Esophagus muscularis mucosa (tissue), 4 donors: ENCODE data around the gene PECR. TPM values are rescaled to one million over a fixed set of nuclear protein-coding genes. Genes with fewer than 3 reads are reported as not detected.

Experiments
- DNase-seq: peaks from one replicate; pipeline ENCODE4 v3.0.0-alpha.2; 2017; ENCODE audit errors: extremely low spot score
- H3K27ac ChIP-seq, 4 donors: fragments of 200-600 bp; sonication (generic); replicated peaks in 1 of 4; 1 replicate in 3 of 4; 2 replicates in 1 of 4; pipeline ENCODE4 v1.5.1; 2016 to 2019; ENCODE audit warnings: mild to moderate bottlenecking in 1 of 4
- H3K27me3 ChIP-seq, 4 donors: fragments of 200-600 bp; sonication (generic); one replicate each; pipeline versions ENCODE4 v1.5.1 to v1.6.0; 2016 to 2019
- H3K36me3 ChIP-seq, 4 donors: fragments of 200-600 bp; sonication (generic); one replicate each; pipeline ENCODE4 v1.5.1; 2016 to 2019
- H3K4me1 ChIP-seq, 4 donors: fragments of 200-600 bp; sonication (generic); one replicate each; pipeline ENCODE4 v1.5.1; 2016 to 2019
- H3K4me3 ChIP-seq, 4 donors: fragments of 200-600 bp; sonication (generic); 1 replicate in 2 of 4; 2 replicates in 2 of 4; pipeline ENCODE4 v1.5.1; 2016 to 2019; ENCODE audit warnings: mild to moderate bottlenecking in 4 of 4, moderate library complexity in 1 of 4
- H3K9me3 ChIP-seq, 4 donors: fragments of 200-600 bp; sonication (generic); 1 replicate in 3 of 4; 2 replicates in 1 of 4; pipeline ENCODE4 v1.5.1; 2016 to 2019
- EP300 ChIP-seq: sonication (generic); formaldehyde crosslinking; IDR thresholded peaks from one replicate; pipeline ENCODE4 v1.6.1; 2017; ENCODE audit warnings: antibody characterized with exemption
- POLR2A ChIP-seq: fragments of 450-650 bp; IDR thresholded peaks from one replicate; pipeline ENCODE4 v1.6.1; 2017; ENCODE audit warnings: antibody characterized with exemption, moderate library complexity, mild to moderate bottlenecking, low read depth
- POLR2AphosphoS5 ChIP-seq, 2 donors: sonication (generic); formaldehyde crosslinking; IDR thresholded peaks; one replicate each; pipeline ENCODE4 v1.6.1; 2017; ENCODE audit warnings: antibody characterized with exemption in 2 of 2
- WGBS: methylation state at CpG from one replicate; pipeline ENCODE4 v1.1.5; 2018; 5-methylcytosine and 5-hydroxymethylcytosine counted together
- intact Hi-C: fragments of 100-400 bp; cut with DNase I; formaldehyde crosslinking; loops from one replicate; pipeline ENCODE4 v1.15.1; 2023
- total RNA-seq, 4 donors: library from RNA; depleted of rRNA; stranded (reverse); fragments of >200 nt; gene quantifications; one replicate each; pipeline versions ENCODE4 v1.1.0 to v1.2.1, GENCODE V29; 2016
- TF ChIP-seq, protein P1 (sequence below), 3 experiments: fragments of 200-600 bp in 2 of 3; fragments of 450-650 bp in 1 of 3; sonication (generic) in 2 of 3; IDR thresholded peaks; one replicate each; pipeline ENCODE4 v1.5.1; 2017 to 2019; ENCODE audit warnings: antibody characterized with exemption in 3 of 3, mild to moderate bottlenecking in 2 of 3, moderate library complexity in 1 of 3

Gene PECR
- total RNA-seq, 4 donors from 2014 or later = 3.3 to 14.8 (median 10.0) TPM

GRCh38 chr2:216092646-216093045, 11.0 kb upstream of the PECR start:
- Histone ChIP-seq H3K4me3 (no peak overlapping the region), H3K27ac (no peak overlapping the region), H3K9me3 (no peaks in the 10 kb centered on the region), H3K36me3 (no peaks in the 10 kb centered on the region), H3K4me1 (no peaks in the 10 kb centered on the region), H3K27me3 (peaks cover 0 to 7% (median 0%) of the 10 kb centered on the region in 4 donors)
- 84% methylated on average over 2 of the region's 2 CpGs for whole genome bisulfite sequencing
- DNase-seq = no peak
- TF ChIP-seq EP300 = no peak
- TF ChIP-seq POLR2AphosphoS5 (IDR thresholded peaks at IDR 0.05) = no peak
- TF ChIP-seq, protein P1, sequence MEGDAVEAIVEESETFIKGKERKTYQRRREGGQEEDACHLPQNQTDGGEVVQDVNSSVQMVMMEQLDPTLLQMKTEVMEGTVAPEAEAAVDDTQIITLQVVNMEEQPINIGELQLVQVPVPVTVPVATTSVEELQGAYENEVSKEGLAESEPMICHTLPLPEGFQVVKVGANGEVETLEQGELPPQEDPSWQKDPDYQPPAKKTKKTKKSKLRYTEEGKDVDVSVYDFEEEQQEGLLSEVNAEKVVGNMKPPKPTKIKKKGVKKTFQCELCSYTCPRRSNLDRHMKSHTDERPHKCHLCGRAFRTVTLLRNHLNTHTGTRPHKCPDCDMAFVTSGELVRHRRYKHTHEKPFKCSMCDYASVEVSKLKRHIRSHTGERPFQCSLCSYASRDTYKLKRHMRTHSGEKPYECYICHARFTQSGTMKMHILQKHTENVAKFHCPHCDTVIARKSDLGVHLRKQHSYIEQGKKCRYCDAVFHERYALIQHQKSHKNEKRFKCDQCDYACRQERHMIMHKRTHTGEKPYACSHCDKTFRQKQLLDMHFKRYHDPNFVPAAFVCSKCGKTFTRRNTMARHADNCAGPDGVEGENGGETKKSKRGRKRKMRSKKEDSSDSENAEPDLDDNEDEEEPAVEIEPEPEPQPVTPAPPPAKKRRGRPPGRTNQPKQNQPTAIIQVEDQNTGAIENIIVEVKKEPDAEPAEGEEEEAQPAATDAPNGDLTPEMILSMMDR (IDR thresholded peaks at IDR 0.05) = no peak
- TF ChIP-seq POLR2A = no peak
- intact Hi-C loops = no loop called here

- no peak overlapping the region for H3K27ac ChIP-seq
- intact Hi-C loops = no loop called here
- 100% methylated on average over 1 of the region's 1 CpG for WGBS
These were observed 8.8 kb upstream of the PECR start for GRCh38 chr2:216090369-216090786.

GRCh38 chr2:216086207-216086893, 4.7 kb upstream of the PECR start:
- 96% methylated on average over 2 of the region's 2 CpGs for WGBS
- intact Hi-C loops = no loop called here
- Histone ChIP-seq H3K27ac (no peak overlapping the region), H3K9me3 (peaks cover 0 to 3% (median 0%) of the 10 kb centered on the region in 4 donors), H3K4me1 (peaks cover 7 to 12% (median 8%) of the 10 kb centered on the region in 4 donors), H3K27me3 (no peaks in the 10 kb centered on the region), H3K36me3 (no peaks in the 10 kb centered on the region), H3K4me3 (no peak overlapping the region)
- TF ChIP-seq POLR2AphosphoS5 (IDR thresholded peaks at IDR 0.05) (no peak), POLR2A (no peak), EP300 (no peak)
- TF ChIP-seq, protein P1 (IDR thresholded peaks at IDR 0.05) = no peak
- no peak for DNase-seq

More at GRCh38 chr2:216090369-216090786, 8.8 kb upstream of the PECR start:
- no peaks in the 10 kb centered on the region for H3K9me3 ChIP-seq
- H3K4me1 ChIP-seq = no peaks in the 10 kb centered on the region
- peaks cover 0 to 4% (median 0%) of the 10 kb centered on the region in 4 donors for H3K27me3 ChIP-seq
- no peak for DNase-seq
- no peaks in the 10 kb centered on the region for H3K36me3 ChIP-seq
- no peak overlapping the region for H3K4me3 ChIP-seq
- TF ChIP-seq EP300 (no peak), POLR2AphosphoS5 (IDR thresholded peaks at IDR 0.05) (no peak), POLR2A (no peak)
- TF ChIP-seq, protein P1 (IDR thresholded peaks at IDR 0.05) = no peak

DNA sequence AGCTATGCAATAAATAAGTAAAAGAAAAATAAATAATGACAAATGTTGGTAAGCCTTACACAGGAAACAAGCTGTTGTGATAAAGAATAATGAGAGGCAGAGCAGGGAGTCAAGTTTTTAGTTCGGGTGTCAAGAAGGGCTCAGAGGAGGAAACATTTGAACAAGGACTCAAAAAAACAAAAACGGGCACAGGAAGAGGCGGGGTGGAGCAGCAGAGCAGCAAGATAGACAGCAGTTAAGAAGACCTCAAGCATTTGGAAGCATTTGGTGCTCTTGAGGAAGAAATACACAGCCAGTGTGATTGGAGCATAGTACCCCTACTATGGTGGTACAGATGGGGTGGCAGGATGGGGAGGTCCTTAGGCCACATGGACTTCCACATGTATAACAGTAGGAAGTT, 2.9 kb upstream of the PECR start:
- 78% methylated on average over 3 of the region's 3 CpGs for WGBS
- Histone ChIP-seq H3K4me3 (no peak overlapping the region), H3K27me3 (no peaks in the 10 kb centered on the region), H3K9me3 (peaks cover 0 to 3% (median 0%) of the 10 kb centered on the region in 4 donors), H3K36me3 (no peaks in the 10 kb centered on the region), H3K27ac (no peak overlapping the region), H3K4me1 (peaks cover 11 to 23% (median 20%) of the 10 kb centered on the region in 4 donors)
- intact Hi-C loops = no loop called here
- no peak for TF ChIP-seq EP300
- no peak for TF ChIP-seq POLR2A
- TF ChIP-seq POLR2AphosphoS5 (IDR thresholded peaks at IDR 0.05) = no peak
- TF ChIP-seq, protein P1 (IDR thresholded peaks at IDR 0.05) = no peak
- no peak for DNase-seq
